ENCODE data around the gene SDK1.

SDK1 gene

GRCh38 chr7:4024806-4025205 is 723.8 kb downstream of the SDK1 start:
- no peak for DNase-seq
- Histone ChIP-seq H3K9me3 (ENCODE audit: severe bottlenecking) (no peaks in the 10 kb centered on the region), H3K36me3 (no peaks in the 10 kb centered on the region), H3K27ac (no peak overlapping the region), H3K27me3 (ENCODE audit: insufficient read depth, low read depth, severe bottlenecking) (no peaks in the 10 kb centered on the region), H3K4me3 (ENCODE audit: low read depth, low read length) (no peak overlapping the region)
- TF ChIP-seq CTCF (IDR thresholded peaks at IDR 0.05; ENCODE audit: low read depth, low read length): no peak

DNA sequence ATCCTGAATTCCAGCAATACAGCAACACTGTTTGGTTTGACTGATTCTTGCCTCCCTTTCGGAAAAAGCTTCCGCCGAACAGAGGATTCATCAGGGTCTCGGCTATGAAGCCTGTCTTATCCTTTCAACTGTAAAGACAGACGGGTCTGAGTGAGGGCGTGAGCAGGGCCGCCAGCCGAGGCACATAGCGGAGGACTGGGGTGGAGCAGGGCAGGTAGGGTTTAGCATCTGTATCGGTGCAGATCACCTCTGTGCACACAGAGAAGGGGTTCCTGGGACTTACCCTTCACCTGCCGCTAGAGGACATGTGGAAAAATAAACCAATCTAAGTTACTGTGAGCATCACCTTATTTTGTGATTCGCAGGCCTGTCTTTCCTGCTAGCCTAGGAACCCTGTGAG is 724.2 kb downstream of the SDK1 start:
- Histone ChIP-seq H3K36me3 (no peaks in the 10 kb centered on the region), H3K27ac (no peak overlapping the region), H3K27me3 (ENCODE audit: insufficient read depth, low read depth, severe bottlenecking) (no peaks in the 10 kb centered on the region), H3K9me3 (ENCODE audit: severe bottlenecking) (no peaks in the 10 kb centered on the region), H3K4me3 (ENCODE audit: low read depth, low read length) (no peak overlapping the region)
- no peak for DNase-seq
- TF ChIP-seq CTCF (IDR thresholded peaks at IDR 0.05; ENCODE audit: low read depth, low read length): no peak

GRCh38 chr7:4025694-4026615 is 724.9 kb downstream of the SDK1 start:
- H3K4me3 ChIP-seq (ENCODE audit: low read depth, low read length): no peak overlapping the region
- TF ChIP-seq CTCF (IDR thresholded peaks at IDR 0.05; ENCODE audit: low read depth, low read length): no peak
- no peaks in the 10 kb centered on the region for H3K36me3 ChIP-seq
- H3K27ac ChIP-seq: no peak overlapping the region
- H3K9me3 ChIP-seq (ENCODE audit: severe bottlenecking): no peaks in the 10 kb centered on the region
- no peak for DNase-seq
- no peaks in the 10 kb centered on the region for H3K27me3 ChIP-seq (ENCODE audit: insufficient read depth, low read depth, severe bottlenecking)

GRCh38 chr7:4026941-4027486 is 726.0 kb downstream of the SDK1 start:
- no peaks in the 10 kb centered on the region for H3K9me3 ChIP-seq (ENCODE audit: severe bottlenecking)
- H3K27me3 ChIP-seq (ENCODE audit: insufficient read depth, low read depth, severe bottlenecking): no peaks in the 10 kb centered on the region
- TF ChIP-seq CTCF (IDR thresholded peaks at IDR 0.05; ENCODE audit: low read depth, low read length): no peak
- DNase-seq: no peak
- no peak overlapping the region for H3K27ac ChIP-seq
- no peaks in the 10 kb centered on the region for H3K36me3 ChIP-seq
- no peak overlapping the region for H3K4me3 ChIP-seq (ENCODE audit: low read depth, low read length)

GRCh38 chr7:4028221-4028620 is 727.2 kb downstream of the SDK1 start:
- Histone ChIP-seq H3K36me3 (no peaks in the 10 kb centered on the region), H3K9me3 (ENCODE audit: severe bottlenecking) (no peaks in the 10 kb centered on the region), H3K27me3 (ENCODE audit: insufficient read depth, low read depth, severe bottlenecking) (no peaks in the 10 kb centered on the region), H3K4me3 (ENCODE audit: low read depth, low read length) (no peak overlapping the region), H3K27ac (no peak overlapping the region)
- TF ChIP-seq CTCF (IDR thresholded peaks at IDR 0.05; ENCODE audit: low read depth, low read length): no peak
- no peak for DNase-seq
